SK-MEL-5 (cell line): ENCODE measurements around the gene TBC1D9. TPM values are rescaled to one million over a fixed set of nuclear protein-coding genes. Genes with fewer than 3 reads are reported as not detected.

Experiments used
- DNase-seq: peaks from one replicate; pipeline ENCODE4 v3.0.0-alpha.2; 2016; ENCODE audit warnings: low read depth, low spot score
- in situ Hi-C: cut with HindIII; loops from 2 replicates; pipeline ENCODE4 v1.10.0; 2016; ENCODE audit warnings: low sequenced_read_pairs, high pct_unique_total_duplicates, low pct_unique_long_range_greater_than_20kb
- total RNA-seq: library from RNA; depleted of rRNA; stranded (reverse); fragments of >200 nt; shearing (Covaris generic); gene quantifications from 2 replicates; pipeline ENCODE4 v1.2.3, GENCODE V29; 2014

TBC1D9 gene
- total RNA-seq, 1 experiment from 2014 or later = 9.6 TPM

- no peak for DNase-seq
- in situ Hi-C loops = no loop called here
Observed at GRCh38 chr4:140679576-140679975, 76.6 kb downstream of the TBC1D9 start.

- in situ Hi-C loops = no loop called here
- no peak for DNase-seq
Observed at GRCh38 chr4:140675599-140676231, 80.5 kb downstream of the TBC1D9 start.

- in situ Hi-C loops = no loop called here
- no peak for DNase-seq
Observed at GRCh38 chr4:140673729-140674128, 82.5 kb downstream of the TBC1D9 start.

GRCh38 chr4:140672416-140672815 lies 83.8 kb downstream of the TBC1D9 start:
- peak; percentile 70 for DNase-seq
- in situ Hi-C loops = no loop called here

- in situ Hi-C loops = no loop called here
- no peak for DNase-seq
Observed at GRCh38 chr4:140668111-140668510, 88.1 kb downstream of the TBC1D9 start.

- in situ Hi-C loops = no loop called here
- DNase-seq = no peak
Observed at GRCh38 chr4:140666889-140667614, 89.1 kb downstream of the TBC1D9 start.

- in situ Hi-C loops = no loop called here
- DNase-seq = no peak
Observed at GRCh38 chr4:140662082-140662869, 93.9 kb downstream of the TBC1D9 start.

GRCh38 chr4:140661550-140661949 lies 94.6 kb downstream of the TBC1D9 start:
- no peak for DNase-seq
- in situ Hi-C loops = no loop called here

- no peak for DNase-seq
- in situ Hi-C loops = no loop called here
Observed at GRCh38 chr4:140659943-140660700, 96.1 kb downstream of the TBC1D9 start.

GRCh38 chr4:140654495-140654814 lies 101.7 kb downstream of the TBC1D9 start:
- in situ Hi-C loops = no loop called here
- no peak for DNase-seq

GRCh38 chr4:140653718-140654494 lies 102.3 kb downstream of the TBC1D9 start:
- peak; percentile 85 for DNase-seq
- in situ Hi-C loops = no loop called here

- in situ Hi-C loops = no loop called here
- DNase-seq = no peak
Observed at GRCh38 chr4:140652601-140653000, 103.6 kb downstream of the TBC1D9 start.

- in situ Hi-C loops = no loop called here
- DNase-seq = no peak
Observed at GRCh38 chr4:140648716-140649308, 107.4 kb downstream of the TBC1D9 start.

GRCh38 chr4:140645614-140646412 lies 110.4 kb downstream of the TBC1D9 start:
- in situ Hi-C loops = no loop called here
- no peak for DNase-seq

- in situ Hi-C loops = no loop called here
- no peak for DNase-seq
Observed at GRCh38 chr4:140645196-140645595, 111.0 kb downstream of the TBC1D9 start.

- in situ Hi-C loops = no loop called here
- no peak for DNase-seq
Observed at GRCh38 chr4:140644470-140645185, 111.6 kb downstream of the TBC1D9 start.
